Adrenal gland (tissue), 5 donors: ENCODE results near the gene CD22.

Experiments
- POLR2A ChIP-seq, 2 donors: fragments of 450-650 bp; IDR thresholded peaks; one replicate each; pipeline ENCODE4 v1.6.1; 2017; ENCODE audit warnings: antibody characterized with exemption in 2 of 2, mild to moderate bottlenecking in 2 of 2, moderate library complexity in 1 of 2
- TF ChIP-seq, protein P1 (sequence below), 6 experiments: fragments of 450-650 bp in 4 of 6; fragments of 200-600 bp in 2 of 6; sonication (generic) in 1 of 6; IDR thresholded peaks; 1 replicate in 5 of 6; 2 replicates in 1 of 6; pipeline versions ENCODE4 v1.5.1 to v1.8.0; 2016 to 2021; ENCODE audit warnings: antibody characterized with exemption in 6 of 6, mild to moderate bottlenecking in 2 of 6, moderate library complexity in 1 of 6
- donor health status: DM: no; HTN: no; CAD: no.

GRCh38 chr19:35297922-35298321, 31.1 kb upstream of the CD22 start:
- TF ChIP-seq, protein P1, sequence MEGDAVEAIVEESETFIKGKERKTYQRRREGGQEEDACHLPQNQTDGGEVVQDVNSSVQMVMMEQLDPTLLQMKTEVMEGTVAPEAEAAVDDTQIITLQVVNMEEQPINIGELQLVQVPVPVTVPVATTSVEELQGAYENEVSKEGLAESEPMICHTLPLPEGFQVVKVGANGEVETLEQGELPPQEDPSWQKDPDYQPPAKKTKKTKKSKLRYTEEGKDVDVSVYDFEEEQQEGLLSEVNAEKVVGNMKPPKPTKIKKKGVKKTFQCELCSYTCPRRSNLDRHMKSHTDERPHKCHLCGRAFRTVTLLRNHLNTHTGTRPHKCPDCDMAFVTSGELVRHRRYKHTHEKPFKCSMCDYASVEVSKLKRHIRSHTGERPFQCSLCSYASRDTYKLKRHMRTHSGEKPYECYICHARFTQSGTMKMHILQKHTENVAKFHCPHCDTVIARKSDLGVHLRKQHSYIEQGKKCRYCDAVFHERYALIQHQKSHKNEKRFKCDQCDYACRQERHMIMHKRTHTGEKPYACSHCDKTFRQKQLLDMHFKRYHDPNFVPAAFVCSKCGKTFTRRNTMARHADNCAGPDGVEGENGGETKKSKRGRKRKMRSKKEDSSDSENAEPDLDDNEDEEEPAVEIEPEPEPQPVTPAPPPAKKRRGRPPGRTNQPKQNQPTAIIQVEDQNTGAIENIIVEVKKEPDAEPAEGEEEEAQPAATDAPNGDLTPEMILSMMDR (IDR thresholded peaks at IDR 0.05) = no peak
- TF ChIP-seq POLR2A (IDR thresholded peaks at IDR 0.05) = no peak
